HepG2 (cell line): ENCODE measurements around the gene NDUFB10.

Experiments
- BCL6 ChIP-seq: IDR thresholded peaks from 2 replicates; pipeline ENCODE4 v1.6.1; 2016; ENCODE audit warnings: missing genetic modification reagents, missing compliant biosample characterization
- ZNF331 ChIP-seq: sonication (generic); formaldehyde crosslinking; IDR thresholded peaks from 2 replicates; pipeline ENCODE4 v1.4.0; 2020; ENCODE audit warnings: missing genetic modification reagents
- TF ChIP-seq, protein P1 (sequence below): sonication (generic); formaldehyde crosslinking; IDR thresholded peaks from 2 replicates; pipeline ENCODE4 v1.4.0; 2020; ENCODE audit warnings: missing genetic modification reagents

DNA sequence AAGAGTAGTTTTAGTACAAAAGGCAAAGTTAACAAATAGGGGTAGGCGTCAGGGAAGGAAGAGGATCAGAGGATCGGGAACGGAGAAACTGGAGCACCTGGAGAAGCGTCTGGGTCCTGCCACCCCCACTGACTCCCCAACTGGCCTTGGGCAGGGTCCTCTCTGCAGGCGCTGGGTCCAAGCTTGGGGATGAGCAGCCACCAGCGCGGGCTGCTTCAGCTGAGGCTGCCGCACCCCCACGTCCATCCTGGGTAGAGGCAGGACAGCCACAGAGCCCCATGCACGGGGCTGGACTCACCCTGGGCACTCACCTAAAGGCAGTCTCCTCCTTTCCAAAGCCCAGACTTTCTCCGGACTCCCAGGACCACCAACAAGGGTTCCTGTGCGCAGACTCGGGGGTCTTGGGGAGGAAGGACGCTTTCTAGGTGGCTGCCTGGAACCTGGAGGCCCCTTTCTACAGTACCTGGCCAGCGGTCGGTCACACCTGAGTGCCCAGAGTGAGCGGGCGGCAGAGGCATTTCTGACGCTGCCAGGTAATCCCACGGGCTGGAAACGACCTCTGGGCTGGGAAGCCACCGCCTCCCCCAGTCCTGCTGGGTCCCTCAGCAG is 42.2 kb upstream of the NDUFB10 start:
- TF ChIP-seq BCL6 (CRISPR knock-in tag) (no peak), ZNF331 (CRISPR knock-in tag) (no peak)
- TF ChIP-seq, protein P1, sequence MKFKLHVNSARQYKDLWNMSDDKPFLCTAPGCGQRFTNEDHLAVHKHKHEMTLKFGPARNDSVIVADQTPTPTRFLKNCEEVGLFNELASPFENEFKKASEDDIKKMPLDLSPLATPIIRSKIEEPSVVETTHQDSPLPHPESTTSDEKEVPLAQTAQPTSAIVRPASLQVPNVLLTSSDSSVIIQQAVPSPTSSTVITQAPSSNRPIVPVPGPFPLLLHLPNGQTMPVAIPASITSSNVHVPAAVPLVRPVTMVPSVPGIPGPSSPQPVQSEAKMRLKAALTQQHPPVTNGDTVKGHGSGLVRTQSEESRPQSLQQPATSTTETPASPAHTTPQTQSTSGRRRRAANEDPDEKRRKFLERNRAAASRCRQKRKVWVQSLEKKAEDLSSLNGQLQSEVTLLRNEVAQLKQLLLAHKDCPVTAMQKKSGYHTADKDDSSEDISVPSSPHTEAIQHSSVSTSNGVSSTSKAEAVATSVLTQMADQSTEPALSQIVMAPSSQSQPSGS (CRISPR knock-in tag) = no peak
